HG02642 (cell line): ENCODE results near the gene OTUB1.

ENCODE experiments used
- ATAC-seq: cut with Tn5 transposase; IDR thresholded peaks from one replicate; pipeline ENCODE4 v1.9.1; 2021; ENCODE audit warnings: mild to moderate bottlenecking; ENCODE audit not compliant: unreplicated experiment, poor library complexity

Gene OTUB1

DNA sequence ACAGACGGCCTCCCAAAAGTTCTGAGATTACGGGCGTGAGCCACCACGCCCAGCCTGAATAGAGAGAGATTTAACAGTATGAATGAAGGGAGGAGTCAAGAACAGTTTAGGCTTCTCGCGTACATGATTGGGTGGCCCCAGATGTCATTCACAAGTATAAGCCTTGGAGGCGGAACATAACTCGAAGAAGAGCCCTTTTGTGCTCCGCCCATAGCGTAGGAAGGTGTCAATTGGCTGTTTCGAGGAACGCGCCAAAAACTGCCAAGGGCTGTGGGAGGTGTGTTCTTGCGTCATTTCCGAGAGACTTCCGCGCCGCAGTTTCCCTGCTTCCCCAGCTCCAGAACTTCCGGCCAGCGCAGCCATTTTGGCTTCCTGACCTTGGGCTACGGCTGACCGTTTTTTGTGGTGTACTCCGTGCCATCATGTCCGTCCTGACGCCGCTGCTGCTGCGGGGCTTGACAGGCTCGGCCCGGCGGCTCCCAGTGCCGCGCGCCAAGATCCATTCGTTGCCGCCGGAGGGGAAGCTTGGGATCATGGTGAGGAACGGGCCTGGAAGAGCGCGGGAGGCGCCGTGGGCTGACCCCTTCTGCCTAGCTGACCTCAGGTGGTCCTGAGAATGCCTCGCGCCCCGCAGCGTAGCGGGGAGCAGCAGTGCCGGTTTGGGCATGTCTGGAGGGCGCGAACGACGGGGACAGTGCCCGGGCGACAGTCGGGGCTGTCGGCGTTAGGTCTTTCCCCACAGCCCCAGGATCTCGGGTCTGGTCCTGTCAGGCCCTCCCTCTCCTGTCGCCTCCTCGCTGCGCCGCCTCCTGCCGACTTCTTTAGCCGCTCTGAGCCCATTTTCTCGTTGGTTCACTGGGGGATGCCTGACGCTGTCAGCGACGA, 11.7 kb upstream of the OTUB1 start, which contains the start of gene COX8A:
Gene COX8A (plus strand): TSS at position 362 of the 885 bp plus-strand sequence. CDS start 61 bp downstream, at position 423.
- ATAC-seq: peak; percentile 94

DNA sequence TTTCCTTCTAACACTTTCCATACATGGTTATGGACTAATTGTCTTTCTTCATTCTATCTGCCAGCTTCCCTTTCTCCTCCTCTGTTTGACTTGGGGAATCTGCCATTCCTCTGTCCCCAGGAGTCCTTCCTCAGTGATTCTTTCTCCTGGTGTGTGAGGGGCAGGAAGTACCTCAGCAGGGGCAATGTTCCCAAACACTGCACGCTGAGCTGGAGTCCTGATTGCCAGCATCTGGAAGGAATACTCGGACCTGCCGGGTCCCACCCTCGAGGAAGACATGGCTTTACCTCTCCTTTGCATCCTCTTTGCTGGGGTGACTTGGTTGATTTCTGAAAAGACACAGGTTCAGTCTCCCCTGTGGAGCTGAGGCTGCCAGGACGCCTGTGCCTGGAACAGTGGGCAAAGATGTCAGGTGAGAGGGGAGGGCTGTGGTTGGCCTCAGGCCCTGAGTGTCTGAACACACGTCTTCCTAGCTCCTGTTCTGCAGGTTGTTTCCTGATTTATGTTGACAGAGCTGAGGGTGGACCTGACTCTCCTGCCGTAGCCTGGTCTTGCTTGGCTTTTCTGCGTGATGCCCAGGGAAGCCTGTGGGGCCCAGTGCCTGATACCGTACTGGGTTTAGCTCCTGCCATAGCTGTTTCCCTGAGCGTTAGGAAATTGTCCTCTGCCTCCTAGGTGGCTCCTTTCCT, 7.5 kb upstream of the OTUB1 start:
- ATAC-seq: no peak

DNA sequence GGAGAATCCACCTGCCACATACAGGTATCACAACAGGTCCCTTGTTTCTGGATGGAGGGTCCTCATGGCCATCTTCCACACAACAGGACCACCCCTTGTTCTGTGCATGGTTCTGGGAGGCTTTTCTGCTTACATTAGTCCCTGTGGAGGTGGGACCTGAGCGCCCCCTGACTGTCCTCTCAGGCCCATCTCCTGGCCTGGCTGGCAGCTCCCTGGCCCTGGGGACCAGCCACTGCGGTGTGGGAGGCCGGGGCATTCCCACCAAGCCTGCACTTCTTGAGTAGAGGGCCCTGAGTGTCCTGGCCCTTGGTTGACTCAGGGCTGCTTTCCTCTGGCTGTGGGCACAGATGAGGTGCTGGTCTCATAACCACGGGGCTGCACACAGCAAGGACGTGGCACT, 6.8 kb upstream of the OTUB1 start:
- ATAC-seq: no peak

DNA sequence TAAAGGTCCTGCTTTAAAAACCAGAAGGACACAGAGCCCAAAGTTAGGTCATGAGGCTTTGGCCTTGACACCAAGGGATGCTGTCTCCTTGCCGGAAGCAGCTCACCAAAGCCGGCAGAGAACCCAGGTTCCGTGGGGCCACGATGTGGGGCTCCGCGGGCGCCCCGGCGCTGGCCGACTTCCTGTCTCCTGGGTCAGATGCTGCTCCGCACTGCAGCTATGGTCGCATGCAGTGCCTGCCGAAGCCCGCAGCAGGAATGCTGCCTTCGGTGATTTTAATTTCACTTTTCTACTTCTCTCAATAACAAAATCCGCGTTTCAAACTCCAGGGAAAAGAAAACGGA, 454 bp upstream of the OTUB1 start:
- ATAC-seq: peak; percentile 51

DNA sequence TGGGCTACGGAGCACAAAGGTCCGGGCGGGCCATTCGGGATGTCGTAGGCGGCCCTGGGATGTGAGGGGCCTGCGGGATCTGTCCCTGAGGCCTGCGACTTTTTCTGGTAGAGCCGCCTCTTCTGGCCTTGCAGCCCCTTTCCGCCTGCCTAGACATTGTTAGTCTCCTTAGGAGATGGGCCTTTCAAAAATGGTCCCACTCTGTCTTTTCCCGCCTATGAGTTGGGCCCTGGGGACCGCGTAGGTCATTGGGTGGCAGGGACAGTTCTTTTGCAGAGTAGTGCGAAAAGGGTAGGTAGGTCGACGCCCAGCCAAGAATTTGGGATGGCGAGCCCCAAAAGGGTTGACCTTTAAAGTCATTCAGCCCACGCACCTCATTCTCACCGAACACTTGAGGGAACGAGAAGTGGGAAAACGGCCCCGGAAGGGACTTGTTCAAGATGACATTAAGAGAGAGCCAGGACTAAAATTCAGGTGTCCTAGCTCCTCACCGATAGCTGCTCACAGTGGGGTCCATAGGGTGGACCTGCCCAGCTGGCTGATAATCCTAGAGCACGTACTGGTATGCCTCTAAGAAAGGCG, 785 bp downstream of the OTUB1 start:
- ATAC-seq: no peak

DNA sequence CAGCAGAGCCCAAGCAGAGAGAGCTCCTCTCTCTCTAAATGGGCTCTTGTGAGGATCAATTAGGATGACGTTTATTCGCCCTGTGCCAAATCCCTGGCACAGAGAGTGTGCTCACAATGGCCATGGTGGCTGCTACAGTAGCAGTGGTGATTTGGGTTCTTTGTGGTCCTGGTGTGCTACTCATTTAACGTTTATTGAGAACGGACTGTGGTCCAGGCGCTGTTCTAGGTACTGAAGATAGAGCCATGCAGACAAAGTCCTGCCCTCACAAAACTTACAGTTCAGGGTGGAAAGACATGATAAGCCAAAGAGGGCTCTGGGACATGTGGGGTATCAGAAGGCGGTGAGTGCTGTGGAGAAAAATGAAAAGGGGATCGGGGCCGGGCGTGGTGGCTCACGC, 5.3 kb downstream of the OTUB1 start:
- ATAC-seq: no peak

DNA sequence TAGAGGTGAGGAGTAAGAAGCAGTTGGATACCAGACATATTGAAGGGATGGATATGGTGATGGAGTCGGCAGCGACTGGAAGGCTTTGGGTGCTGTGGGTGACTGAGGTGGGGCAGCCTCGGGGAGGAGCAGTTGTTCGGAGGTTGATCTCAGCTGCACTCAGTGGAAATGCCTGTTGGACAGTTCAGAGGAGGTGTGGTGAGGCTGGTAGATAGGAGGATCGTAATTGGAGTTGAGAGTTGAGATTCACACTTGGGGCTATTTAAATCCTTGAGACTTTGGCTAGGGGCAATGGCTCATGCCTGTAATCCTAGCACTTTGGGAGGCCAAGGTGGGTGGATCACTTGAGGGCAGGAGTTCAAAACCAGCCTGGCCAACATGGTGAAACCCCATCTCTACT, 6.9 kb downstream of the OTUB1 start:
- no peak for ATAC-seq

DNA sequence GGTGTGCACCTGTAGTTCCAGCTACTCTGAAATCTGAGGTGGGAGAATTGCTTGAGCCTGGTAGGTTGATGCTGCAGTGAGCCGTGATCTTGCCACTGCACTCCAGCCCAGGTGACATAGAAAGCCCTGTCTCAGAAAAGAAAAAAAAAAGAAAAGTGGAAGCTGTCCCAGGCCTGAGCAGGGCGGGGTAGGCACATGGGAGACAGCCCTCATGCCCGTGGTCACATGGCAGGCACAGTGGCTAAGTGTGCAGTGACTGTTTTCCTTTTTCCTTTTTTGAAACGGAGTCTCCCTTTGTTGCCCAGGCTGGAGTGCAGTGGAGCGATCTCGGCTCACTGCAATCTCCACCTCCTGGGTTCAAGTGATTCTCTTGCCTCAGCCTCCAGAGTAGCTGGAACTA, 7.8 kb downstream of the OTUB1 start:
- ATAC-seq: no peak

DNA sequence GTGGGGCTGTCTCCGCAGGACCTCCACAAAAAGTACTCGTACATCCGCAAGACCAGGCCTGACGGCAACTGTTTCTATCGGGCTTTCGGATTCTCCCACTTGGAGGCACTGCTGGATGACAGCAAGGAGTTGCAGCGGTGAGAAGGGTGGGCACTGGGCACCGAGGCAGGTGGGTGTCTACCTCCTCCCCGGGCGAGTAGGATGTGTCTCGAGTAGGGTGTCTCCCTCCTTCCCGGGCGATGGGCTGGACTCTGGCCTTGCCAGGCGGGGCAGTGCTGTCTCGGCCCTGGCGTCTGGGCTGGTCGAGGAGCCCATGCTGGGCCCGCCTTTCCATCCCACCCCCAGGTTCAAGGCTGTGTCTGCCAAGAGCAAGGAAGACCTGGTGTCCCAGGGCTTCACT, 10.3 kb downstream of the OTUB1 start:
- ATAC-seq: no peak

DNA sequence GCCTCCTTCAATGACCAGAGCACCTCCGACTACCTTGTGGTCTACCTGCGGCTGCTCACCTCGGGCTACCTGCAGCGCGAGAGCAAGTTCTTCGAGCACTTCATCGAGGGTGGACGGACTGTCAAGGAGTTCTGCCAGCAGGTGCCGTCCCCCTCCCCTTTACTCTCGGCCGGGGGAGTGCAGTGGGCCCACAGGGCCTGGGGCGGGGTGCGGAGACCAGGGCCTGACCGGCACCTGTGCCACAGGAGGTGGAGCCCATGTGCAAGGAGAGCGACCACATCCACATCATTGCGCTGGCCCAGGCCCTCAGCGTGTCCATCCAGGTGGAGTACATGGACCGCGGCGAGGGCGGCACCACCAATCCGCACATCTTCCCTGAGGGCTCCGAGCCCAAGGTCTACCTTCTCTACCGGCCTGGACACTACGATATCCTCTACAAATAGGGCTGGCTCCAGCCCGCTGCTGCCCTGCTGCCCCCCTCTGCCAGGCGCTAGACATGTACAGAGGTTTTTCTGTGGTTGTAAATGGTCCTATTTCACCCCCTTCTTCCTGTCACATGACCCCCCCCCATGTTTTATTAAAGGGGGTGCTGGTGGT, 11.0 kb downstream of the OTUB1 start:
- ATAC-seq: no peak

DNA sequence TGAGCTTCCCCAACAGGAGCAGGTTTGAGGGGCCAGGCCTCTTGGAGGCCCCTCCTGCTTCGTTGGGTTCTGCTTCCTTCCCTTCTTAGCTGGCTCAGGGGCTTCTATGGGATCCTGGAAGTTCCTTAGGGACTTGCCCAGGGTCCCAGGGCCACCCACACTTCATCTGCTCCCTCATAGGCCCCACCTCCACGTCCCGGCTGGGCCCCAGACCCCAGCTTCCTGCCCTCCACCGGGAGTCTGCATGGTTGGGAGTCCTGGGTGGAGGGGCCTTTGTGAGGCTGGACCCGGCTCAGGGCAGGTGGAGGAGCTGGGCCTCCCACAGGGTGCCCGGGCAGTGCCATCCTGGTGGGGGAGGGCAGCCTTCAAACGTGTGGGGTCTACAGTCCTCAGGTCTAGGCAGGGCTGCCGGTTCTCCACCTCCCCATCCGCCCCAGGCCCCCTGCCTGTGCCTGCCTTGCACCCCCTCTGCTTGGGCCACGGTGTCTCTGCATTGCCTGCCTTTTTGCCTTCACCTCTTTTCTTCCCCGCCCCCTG, 11.6 kb downstream of the OTUB1 start:
- ATAC-seq: no peak

DNA sequence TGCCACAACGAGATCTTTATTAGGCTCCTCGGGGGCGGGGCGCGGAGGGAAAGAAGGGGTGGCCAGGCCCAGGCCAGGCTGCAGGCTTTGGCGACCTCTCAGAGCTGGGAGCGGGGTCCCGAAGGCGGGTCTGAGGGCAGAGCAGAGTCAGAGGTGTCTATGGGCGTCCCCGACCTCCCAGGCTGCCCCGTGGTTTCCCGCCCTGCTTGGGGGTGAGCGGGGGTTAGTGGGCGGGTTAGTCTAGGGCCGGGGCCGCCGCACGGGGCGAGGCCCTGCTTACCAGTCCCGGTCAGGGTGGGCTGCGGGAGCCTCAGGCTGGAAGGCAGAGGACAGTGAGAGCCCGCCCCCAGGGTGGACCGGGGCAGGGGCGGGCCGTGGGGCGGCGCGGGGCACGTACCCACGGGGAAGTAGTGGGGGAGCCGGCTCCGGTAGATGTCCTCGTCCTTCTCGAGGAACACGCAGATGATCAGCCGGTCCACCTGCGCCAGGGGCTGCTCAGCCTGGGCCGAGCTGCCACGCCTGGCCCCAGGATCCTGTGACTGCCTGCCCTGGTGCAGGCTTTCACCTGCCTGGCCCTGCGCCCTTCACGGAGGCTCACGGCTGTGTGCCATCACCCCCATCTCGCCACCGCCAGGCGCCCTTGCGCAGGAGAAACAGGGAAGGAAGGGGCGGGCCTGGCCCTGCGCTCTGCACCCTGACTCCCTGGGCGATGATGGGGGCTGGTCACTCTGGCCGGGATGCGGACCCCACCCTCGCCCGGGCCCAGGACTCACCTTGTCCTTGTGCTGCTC, 12.5 kb downstream of the OTUB1 start:
- no peak for ATAC-seq

DNA sequence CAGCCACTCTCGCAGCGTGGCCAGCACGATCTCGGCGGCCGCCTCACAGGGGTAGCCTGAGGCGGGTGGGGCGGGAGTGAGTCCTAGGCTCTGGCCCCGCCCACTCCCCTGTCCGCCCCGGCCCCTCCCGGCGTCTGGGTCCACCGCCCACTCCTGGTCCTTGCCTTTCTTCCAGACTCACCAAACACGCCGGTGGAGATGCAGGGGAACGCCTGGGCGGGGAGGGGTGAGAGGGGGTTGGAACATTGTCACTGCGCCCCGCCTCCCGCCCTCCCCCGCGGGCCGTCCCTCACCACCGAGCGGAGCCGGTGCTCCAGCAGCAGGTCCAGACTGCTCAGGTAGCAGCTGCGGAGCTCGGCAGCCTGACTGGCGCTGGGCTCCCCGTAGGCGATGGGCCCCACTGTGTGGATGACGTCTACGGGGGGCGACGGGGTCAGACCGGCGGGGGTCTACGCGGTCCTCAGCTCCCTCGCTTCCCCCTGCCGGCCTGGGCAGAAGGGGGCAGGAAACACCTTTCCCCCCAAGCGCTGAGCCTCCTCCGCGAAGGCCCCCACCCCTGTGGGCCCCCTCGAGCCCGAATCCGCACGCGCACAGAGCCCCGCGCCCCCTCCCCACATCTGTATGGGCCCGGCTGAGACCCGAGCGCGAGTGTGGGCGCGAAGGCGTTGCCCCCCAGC, 13.2 kb downstream of the OTUB1 start:
- ATAC-seq: peak; percentile 32

DNA sequence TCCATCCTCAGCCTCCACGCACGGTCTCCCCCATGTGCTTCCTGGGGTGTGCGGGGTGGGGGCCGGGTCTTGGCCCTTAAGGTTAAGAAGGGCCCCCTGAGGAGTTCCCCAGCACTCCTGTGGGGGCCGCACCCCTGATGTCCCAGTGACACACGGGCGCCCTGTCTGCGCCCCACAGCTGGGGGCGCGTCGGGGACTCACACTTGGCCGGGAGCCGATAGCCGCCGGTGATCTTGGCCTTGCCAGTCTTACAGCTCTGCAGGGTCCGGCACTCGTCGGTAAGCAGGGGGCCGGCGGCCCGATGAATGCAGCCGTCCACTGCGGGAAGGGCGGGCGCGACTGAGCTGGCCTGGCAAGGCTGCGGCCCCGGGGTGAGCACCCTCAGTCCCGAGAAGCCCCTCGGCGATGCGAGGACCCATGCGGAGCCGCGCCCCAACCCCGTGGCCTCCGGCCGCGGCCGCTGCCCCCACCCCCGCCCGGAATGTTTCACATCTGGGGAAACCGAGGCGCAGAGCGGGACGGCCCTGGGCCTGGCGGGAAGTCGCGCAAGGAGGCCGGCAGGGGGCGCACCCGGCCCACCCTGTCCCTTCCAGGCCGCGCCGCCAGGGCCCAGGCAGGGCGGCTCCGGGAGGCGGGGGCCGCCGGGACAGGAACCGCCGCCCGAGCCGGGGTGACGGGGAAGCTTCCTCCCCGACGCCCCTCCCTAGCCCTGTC, 13.9 kb downstream of the OTUB1 start:
- ATAC-seq: peak; percentile 52

DNA sequence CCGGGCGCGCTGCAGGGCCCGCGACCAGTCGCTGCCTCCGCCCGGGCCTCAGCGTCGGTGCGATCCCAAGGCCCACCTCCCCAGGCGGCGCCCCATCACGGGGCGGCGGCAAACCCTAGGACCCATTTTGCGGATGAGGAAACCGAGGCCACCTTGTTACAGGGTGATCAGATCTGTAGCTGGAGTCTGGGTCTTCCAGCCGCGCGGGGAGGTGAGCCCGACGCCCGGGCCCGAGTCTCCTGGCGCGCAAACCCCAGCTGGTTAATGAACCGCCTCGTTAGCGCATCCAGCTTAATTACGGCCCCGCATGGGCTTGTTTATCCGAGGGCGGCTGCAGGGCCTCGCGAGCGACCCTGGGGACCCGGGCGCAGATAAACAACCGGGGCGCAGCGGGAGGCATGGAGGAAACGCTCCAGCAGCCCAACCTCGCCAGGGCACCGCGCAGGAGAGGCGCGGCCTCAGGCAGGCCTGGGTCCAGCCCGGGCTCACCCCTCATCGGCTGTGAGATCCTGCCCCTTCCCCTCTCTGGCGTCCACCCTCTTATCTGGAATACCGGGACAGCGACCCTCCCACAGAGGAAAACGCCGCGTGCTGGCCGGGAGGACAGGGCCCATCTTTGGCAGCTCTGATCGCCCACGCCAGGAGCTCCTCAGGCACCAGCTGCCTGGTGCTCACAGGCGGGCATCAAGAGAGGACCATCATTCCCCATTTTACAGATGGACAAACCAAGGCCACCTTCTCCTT, 14.7 kb downstream of the OTUB1 start:
- ATAC-seq: no peak

DNA sequence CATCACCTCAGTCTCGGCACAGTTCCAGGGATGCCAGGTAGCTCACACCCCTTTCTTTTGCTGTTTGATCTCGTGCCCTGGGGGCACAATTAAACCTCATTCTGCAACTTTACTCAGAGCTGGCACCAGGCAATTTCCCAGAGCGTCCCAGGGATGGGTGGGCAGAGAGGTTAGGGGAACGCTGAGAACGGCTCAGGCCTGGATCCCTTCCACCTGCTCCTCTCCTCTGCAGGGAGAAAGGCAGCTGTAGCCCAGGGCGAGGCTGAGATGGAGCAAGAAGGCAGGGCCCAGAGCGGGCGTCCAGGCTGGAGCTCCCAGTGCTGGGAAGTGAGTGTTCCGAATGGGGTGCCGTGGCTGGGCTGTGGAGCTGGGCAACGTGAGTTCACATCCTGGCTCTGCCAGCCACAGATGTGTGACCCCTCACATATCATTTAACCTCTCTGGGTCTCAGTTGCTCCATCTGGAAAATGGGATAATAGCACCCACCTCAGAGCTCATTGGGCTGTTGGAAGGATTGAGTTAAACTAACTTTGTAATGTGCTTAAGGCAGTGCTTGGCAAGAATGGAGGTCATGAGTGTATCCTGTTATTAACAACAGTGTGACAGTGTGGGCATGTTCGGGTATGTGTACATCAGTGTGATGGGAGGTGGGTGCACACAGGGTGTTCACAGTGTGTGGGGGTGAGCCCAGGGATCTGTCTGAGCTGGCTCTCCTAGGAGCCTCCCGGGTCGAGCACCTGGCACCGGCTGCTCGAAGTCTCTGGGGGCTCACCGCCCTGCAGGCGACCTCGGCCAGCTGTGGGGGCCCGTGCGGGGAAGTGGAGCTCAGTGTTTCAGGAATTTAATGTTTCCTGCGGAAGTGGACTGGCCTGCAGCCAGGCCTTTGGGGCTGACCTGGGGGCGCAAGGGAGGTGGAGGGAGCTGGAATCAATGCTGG, 15.5 kb downstream of the OTUB1 start:
- ATAC-seq: no peak
